Esophagus muscularis mucosa (tissue), 3 donors: Measurements from ENCODE around the gene DDX17.

Experiments used
- CTCF ChIP-seq, 3 experiments: fragments of 200-600 bp in 2 of 3; fragments of 450-650 bp in 1 of 3; sonication (generic) in 2 of 3; IDR thresholded peaks; one replicate each; pipeline ENCODE4 v1.5.1; 2017 to 2019; ENCODE audit warnings: antibody characterized with exemption in 3 of 3, mild to moderate bottlenecking in 2 of 3, moderate library complexity in 1 of 3
- POLR2A ChIP-seq: fragments of 450-650 bp; IDR thresholded peaks from one replicate; pipeline ENCODE4 v1.6.1; 2017; ENCODE audit warnings: antibody characterized with exemption, moderate library complexity, mild to moderate bottlenecking, low read depth

- no peak for TF ChIP-seq CTCF (IDR thresholded peaks at IDR 0.05)
- TF ChIP-seq POLR2A, result no peak
These were observed 34.9 kb downstream of the DDX17 start for GRCh38 chr22:38471237-38471636.
